Thyroid gland (tissue), 4 donors: ENCODE data around the gene COX10. TPM values are rescaled to one million over a fixed set of nuclear protein-coding genes. Genes with fewer than 3 reads are reported as not detected.

Experiments used
- DNase-seq, 2 donors: peaks; one replicate each; pipeline ENCODE4 v3.0.0-alpha.2; 2019
- H3K27ac ChIP-seq, 3 donors: fragments of 200-600 bp; sonication (generic); 1 replicate in 2 of 3; 2 replicates in 1 of 3; pipeline ENCODE4 v1.5.1; 2016 to 2019; ENCODE audit warnings: mild to moderate bottlenecking in 1 of 3, moderate library complexity in 1 of 3
- H3K27me3 ChIP-seq: fragments of 200-600 bp; sonication (generic); one replicate; pipeline ENCODE4 v1.5.1; 2019
- H3K36me3 ChIP-seq, 2 donors: fragments of 200-600 bp; sonication (generic); one replicate each; pipeline ENCODE4 v1.5.1; 2016 to 2019
- H3K4me1 ChIP-seq, 2 donors: fragments of 200-600 bp; sonication (generic); one replicate each; pipeline ENCODE4 v1.5.1; 2017 to 2019
- H3K4me3 ChIP-seq, 3 donors: fragments of 200-600 bp; sonication (generic); replicated peaks in 1 of 3; 1 replicate in 2 of 3; 2 replicates in 1 of 3; pipeline ENCODE4 v1.5.1; 2016; ENCODE audit warnings: mild to moderate bottlenecking in 1 of 3
- H3K9me3 ChIP-seq: fragments of 200-600 bp; sonication (generic); one replicate; pipeline ENCODE4 v1.5.1; 2017
- CTCF ChIP-seq, 6 experiments: fragments of 200-600 bp in 3 of 6; fragments of 450-650 bp in 3 of 6; sonication (generic) in 3 of 6; IDR thresholded peaks; one replicate each; pipeline ENCODE4 v1.5.1; 2016 to 2019; ENCODE audit warnings: antibody characterized with exemption in 6 of 6, mild to moderate bottlenecking in 2 of 6, inconsistent platforms in 1 of 6, moderate library complexity in 1 of 6
- POLR2A ChIP-seq, 2 donors: fragments of 450-650 bp; IDR thresholded peaks; one replicate each; pipeline ENCODE4 v1.6.1; 2017; ENCODE audit warnings: antibody characterized with exemption in 2 of 2, mild to moderate bottlenecking in 2 of 2, moderate library complexity in 1 of 2
- WGBS, 2 donors: methylation state at CpG; one replicate each; pipeline ENCODE4 v1.1.5; 2017; 5-methylcytosine and 5-hydroxymethylcytosine counted together
- intact Hi-C: fragments of 100-400 bp; cut with DNase I; formaldehyde crosslinking; loops from one replicate; pipeline ENCODE4 v1.15.1; 2023
- total RNA-seq, 4 donors: library from RNA; depleted of rRNA; stranded (reverse); fragments of >200 nt; gene quantifications; one replicate each; pipeline ENCODE4 v1.2.3, GENCODE V29; 2016

The COX10 gene
- total RNA-seq, 4 donors from 2014 or later = 33.1 to 43.5 (median 34.5) TPM

DNA sequence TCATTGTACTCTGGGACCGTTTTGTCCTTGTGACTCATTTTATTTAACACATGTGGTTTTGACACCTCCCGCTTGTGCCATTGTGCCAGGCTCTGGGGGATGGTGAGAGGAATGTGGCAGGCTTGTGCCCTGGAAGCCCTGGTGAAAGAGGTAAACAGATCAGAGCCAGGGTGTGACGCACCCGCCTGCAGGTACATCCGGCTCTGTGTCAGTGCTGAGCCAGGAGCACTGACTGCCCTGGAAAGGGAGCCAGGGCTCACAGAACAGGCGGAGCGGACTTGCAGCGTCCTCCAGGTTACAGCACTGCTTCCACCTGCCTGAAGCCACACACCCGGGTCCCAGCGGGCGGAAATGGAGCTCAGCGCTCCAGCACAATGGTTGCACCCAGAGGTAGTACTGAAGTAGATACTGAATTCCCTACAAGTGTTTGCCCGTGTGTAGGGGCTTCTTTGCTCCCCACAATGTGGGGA lies 136.7 kb downstream of the COX10 start:
- TF ChIP-seq CTCF (IDR thresholded peaks at IDR 0.05) (no peak), POLR2A (IDR thresholded peaks at IDR 0.05) (no peak)
- peak overlapping the region in 1 of 3 donors; percentile 24 for H3K27ac ChIP-seq
- H3K27me3 ChIP-seq = no peaks in the 10 kb centered on the region
- H3K4me1 ChIP-seq = peaks cover 0 to 11% of the 10 kb centered on the region in 2 donors
- no peaks in the 10 kb centered on the region for H3K9me3 ChIP-seq
- peak; percentile 69 to 74 for DNase-seq
- H3K36me3 ChIP-seq = peaks cover 0 to 4% of the 10 kb centered on the region in 2 donors
- intact Hi-C loops = no loop called here
- H3K4me3 ChIP-seq = no peak overlapping the region
- WGBS, 2 donors = 64 to 68% methylated on average over 10 to 11 of the region's 13 CpGs

DNA sequence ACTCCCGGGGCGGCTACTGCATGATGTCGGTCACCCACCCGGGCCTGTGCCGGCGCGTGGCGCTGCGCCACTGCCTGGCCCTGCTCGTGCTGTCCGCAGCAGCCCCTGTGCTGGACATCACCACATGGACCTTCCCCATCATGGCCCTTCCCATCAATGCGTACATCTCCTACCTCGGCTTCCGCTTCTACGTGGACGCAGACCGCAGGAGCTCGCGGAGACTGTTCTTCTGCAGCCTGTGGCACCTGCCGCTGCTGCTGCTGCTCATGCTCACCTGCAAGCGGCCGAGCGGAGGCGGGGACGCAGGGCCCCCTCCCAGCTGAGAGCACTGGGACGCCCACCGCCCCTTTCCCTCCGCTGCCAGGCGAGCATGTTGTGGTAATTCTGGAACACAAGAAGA lies 137.6 kb downstream of the COX10 start:
- intact Hi-C loops = no loop called here
- no peak for TF ChIP-seq POLR2A (IDR thresholded peaks at IDR 0.05)
- TF ChIP-seq CTCF (IDR thresholded peaks at IDR 0.05) = no peak
- peaks cover 0 to 4% of the 10 kb centered on the region in 2 donors for H3K36me3 ChIP-seq

DNA sequence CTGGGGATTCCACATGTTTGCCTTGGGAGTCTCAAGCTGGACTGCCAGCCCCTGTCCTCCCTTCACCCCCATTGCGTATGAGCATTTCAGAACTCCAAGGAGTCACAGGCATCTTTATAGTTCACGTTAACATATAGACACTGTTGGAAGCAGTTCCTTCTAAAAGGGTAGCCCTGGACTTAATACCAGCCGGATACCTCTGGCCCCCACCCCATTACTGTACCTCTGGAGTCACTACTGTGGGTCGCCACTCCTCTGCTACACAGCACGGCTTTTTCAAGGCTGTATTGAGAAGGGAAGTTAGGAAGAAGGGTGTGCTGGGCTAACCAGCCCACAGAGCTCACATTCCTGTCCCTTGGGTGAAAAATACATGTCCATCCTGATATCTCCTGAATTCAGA lies 138.5 kb downstream of the COX10 start:
- intact Hi-C loops = no loop called here
- WGBS, 2 donors = 93 to 95% methylated on average over 5 of the region's 5 CpGs
- TF ChIP-seq CTCF (IDR thresholded peaks at IDR 0.05) (no peak), POLR2A (IDR thresholded peaks at IDR 0.05) (no peak)
- no peak overlapping the region for H3K27ac ChIP-seq
- H3K4me3 ChIP-seq = no peak overlapping the region
- H3K9me3 ChIP-seq = no peaks in the 10 kb centered on the region
- no peaks in the 10 kb centered on the region for H3K27me3 ChIP-seq
- peaks cover 0 to 4% of the 10 kb centered on the region in 2 donors for H3K36me3 ChIP-seq
- DNase-seq = no peak
- peaks cover 0 to 5% of the 10 kb centered on the region in 2 donors for H3K4me1 ChIP-seq

More for the DNA sequence above, 137.6 kb downstream of the COX10 start:
- no peaks in the 10 kb centered on the region for H3K9me3 ChIP-seq
- H3K27me3 ChIP-seq = no peaks in the 10 kb centered on the region
- H3K4me1 ChIP-seq = peaks cover 0 to 5% of the 10 kb centered on the region in 2 donors
- DNase-seq = no peak
- no peak overlapping the region for H3K27ac ChIP-seq
- no peak overlapping the region for H3K4me3 ChIP-seq
- WGBS, 2 donors = 97% methylated on average over 29 of the region's 29 CpGs

DNA sequence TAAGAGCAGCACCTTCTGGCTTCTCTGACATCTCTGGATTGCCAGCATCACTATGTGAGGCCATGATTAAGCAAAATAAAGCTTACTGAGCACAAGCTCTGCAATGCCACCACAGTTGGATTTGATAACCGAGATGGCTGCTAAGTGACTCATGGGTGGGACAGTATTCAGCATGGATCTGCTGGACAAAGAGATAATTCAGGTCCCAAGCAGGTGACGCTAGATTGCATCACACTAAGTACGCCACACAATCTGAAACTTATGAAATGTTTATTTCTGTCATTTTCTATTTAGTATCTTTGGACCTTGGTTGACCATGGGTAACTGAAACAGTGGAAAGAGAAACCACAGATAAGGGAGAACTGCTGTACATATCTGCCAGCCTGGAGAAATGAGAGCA lies 139.9 kb downstream of the COX10 start:
- H3K27me3 ChIP-seq = no peaks in the 10 kb centered on the region
- DNase-seq = no peak
- intact Hi-C loops = no loop called here
- TF ChIP-seq CTCF (IDR thresholded peaks at IDR 0.05) (no peak), POLR2A (IDR thresholded peaks at IDR 0.05) (no peak)
- peaks cover 0 to 4% of the 10 kb centered on the region in 2 donors for H3K36me3 ChIP-seq
- no peaks in the 10 kb centered on the region for H3K9me3 ChIP-seq
- WGBS, 2 donors = 91 to 94% methylated on average over 3 of the region's 3 CpGs
- H3K27ac ChIP-seq = no peak overlapping the region
- H3K4me3 ChIP-seq = no peak overlapping the region
- peaks cover 0 to 5% of the 10 kb centered on the region in 2 donors for H3K4me1 ChIP-seq

- TF ChIP-seq CTCF (IDR thresholded peaks at IDR 0.05) (no peak), POLR2A (IDR thresholded peaks at IDR 0.05) (no peak)
- no peak overlapping the region for H3K27ac ChIP-seq
- peaks cover 0 to 3% of the 10 kb centered on the region in 2 donors for H3K4me1 ChIP-seq
- H3K9me3 ChIP-seq = no peaks in the 10 kb centered on the region
- H3K4me3 ChIP-seq = no peak overlapping the region
- no peaks in the 10 kb centered on the region for H3K27me3 ChIP-seq
- H3K36me3 ChIP-seq = peaks cover 0 to 4% of the 10 kb centered on the region in 2 donors
- WGBS, 2 donors = 78 to 89% methylated on average over 4 of the region's 4 CpGs
- intact Hi-C loops = no loop called here
- no peak for DNase-seq
These were observed 141.9 kb downstream of the COX10 start for GRCh38 chr17:14211246-14211645.
